Activated naive CD4-positive, alpha-beta T cell treated with anti-CD3 and anti-CD28 coated beads, Interleukin-2, amount 10 ng/mL, durations not matched to agents 7 days and 5 days (primary cell): ENCODE results near the gene KCNE4.

Experiments used
- CTCF ChIA-PET: fragments of 350-600 bp; sonication (Branson Sonifier 250); formaldehyde crosslinking; loops from one replicate; lab custom pipeline; 2021; ENCODE audit warnings: antibody characterized with exemption; lab: Charles Lee
- DNase-seq: peaks from one replicate; pipeline ENCODE4 v3.0.0-alpha.2; 2020
- H3K27ac Mint-ChIP-seq: one replicate; pipeline ENCODE4 v1.8.0; 2021; ENCODE audit warnings: mild to moderate bottlenecking, moderate library complexity, mixed read lengths
- H3K27me3 Mint-ChIP-seq: one replicate; pipeline ENCODE4 v1.8.0; 2021; ENCODE audit warnings: mild to moderate bottlenecking, mixed read lengths
- H3K36me3 Mint-ChIP-seq: one replicate; pipeline ENCODE4 v1.8.0; 2021; ENCODE audit warnings: mixed read lengths
- H3K4me1 Mint-ChIP-seq: one replicate; pipeline ENCODE4 v1.8.0; 2021; ENCODE audit warnings: mixed read lengths
- H3K4me3 Mint-ChIP-seq: one replicate; pipeline ENCODE4 v1.8.0; 2021; ENCODE audit warnings: mild to moderate bottlenecking, moderate library complexity, mixed read lengths
- H3K9me3 Mint-ChIP-seq: one replicate; pipeline ENCODE4 v1.8.0; 2021; ENCODE audit warnings: mixed read lengths

The KCNE4 gene

GRCh38 chr2:223032187-223033142, 19.5 kb upstream of the KCNE4 start:
- Mint-ChIP-seq H3K36me3 (no peaks in the 10 kb centered on the region), H3K4me3 (no peak overlapping the region), H3K9me3 (peaks cover 4% of the 10 kb centered on the region), H3K27ac (no peak overlapping the region), H3K27me3 (no peaks in the 10 kb centered on the region), H3K4me1 (no peaks in the 10 kb centered on the region)
- DNase-seq: no peak
- CTCF ChIA-PET: interaction anchor here (0.6 kb wide), 2 partner anchors 29 to 964 kb away, joined by 3 read pairs; no protein-coding TSS in a partner anchor

- no peaks in the 10 kb centered on the region for H3K36me3 Mint-ChIP-seq
- no peaks in the 10 kb centered on the region for H3K4me1 Mint-ChIP-seq
- no peak overlapping the region for H3K27ac Mint-ChIP-seq
- no peak for DNase-seq
- H3K27me3 Mint-ChIP-seq: no peaks in the 10 kb centered on the region
- H3K9me3 Mint-ChIP-seq: peaks cover 4% of the 10 kb centered on the region
- CTCF ChIA-PET: no interaction called here
- H3K4me3 Mint-ChIP-seq: no peak overlapping the region
Measured at GRCh38 chr2:223034221-223034975, 17.6 kb upstream of the KCNE4 start.

GRCh38 chr2:223036790-223037444, 15.1 kb upstream of the KCNE4 start:
- CTCF ChIA-PET: interaction anchor here (0.6 kb wide), 1 partner anchor 503 kb away, joined by 3 read pairs; no protein-coding TSS in a partner anchor
- no peak for DNase-seq
- Mint-ChIP-seq H3K27ac (no peak overlapping the region), H3K27me3 (no peaks in the 10 kb centered on the region), H3K4me3 (no peak overlapping the region), H3K36me3 (no peaks in the 10 kb centered on the region), H3K4me1 (no peaks in the 10 kb centered on the region), H3K9me3 (peaks cover 4% of the 10 kb centered on the region)

- DNase-seq: no peak
- CTCF ChIA-PET: interaction anchor here (0.6 kb wide), 1 partner anchor 503 kb away, joined by 3 read pairs; no protein-coding TSS in a partner anchor
- Mint-ChIP-seq H3K27ac (no peak overlapping the region), H3K9me3 (no peaks in the 10 kb centered on the region), H3K36me3 (no peaks in the 10 kb centered on the region), H3K4me1 (no peaks in the 10 kb centered on the region), H3K4me3 (no peak overlapping the region), H3K27me3 (no peaks in the 10 kb centered on the region)
Measured at GRCh38 chr2:223037445-223037800, 14.6 kb upstream of the KCNE4 start.

- H3K9me3 Mint-ChIP-seq: no peaks in the 10 kb centered on the region
- no peak overlapping the region for H3K4me3 Mint-ChIP-seq
- H3K4me1 Mint-ChIP-seq: no peaks in the 10 kb centered on the region
- no peak for DNase-seq
- H3K36me3 Mint-ChIP-seq: no peaks in the 10 kb centered on the region
- CTCF ChIA-PET: no interaction called here
- no peak overlapping the region for H3K27ac Mint-ChIP-seq
- no peaks in the 10 kb centered on the region for H3K27me3 Mint-ChIP-seq
Measured at GRCh38 chr2:223039618-223040017, 12.4 kb upstream of the KCNE4 start.

- no peaks in the 10 kb centered on the region for H3K4me1 Mint-ChIP-seq
- DNase-seq: no peak
- H3K36me3 Mint-ChIP-seq: no peaks in the 10 kb centered on the region
- CTCF ChIA-PET: no interaction called here
- H3K4me3 Mint-ChIP-seq: no peak overlapping the region
- H3K27me3 Mint-ChIP-seq: no peaks in the 10 kb centered on the region
- no peaks in the 10 kb centered on the region for H3K9me3 Mint-ChIP-seq
- no peak overlapping the region for H3K27ac Mint-ChIP-seq
Measured at GRCh38 chr2:223040527-223040926, 11.5 kb upstream of the KCNE4 start.

GRCh38 chr2:223041527-223042109, 10.4 kb upstream of the KCNE4 start:
- CTCF ChIA-PET: no interaction called here
- no peak overlapping the region for H3K4me3 Mint-ChIP-seq
- no peaks in the 10 kb centered on the region for H3K27me3 Mint-ChIP-seq
- no peak for DNase-seq
- no peaks in the 10 kb centered on the region for H3K9me3 Mint-ChIP-seq
- H3K4me1 Mint-ChIP-seq: no peaks in the 10 kb centered on the region
- no peak overlapping the region for H3K27ac Mint-ChIP-seq
- H3K36me3 Mint-ChIP-seq: no peaks in the 10 kb centered on the region

GRCh38 chr2:223042284-223042683, 9.7 kb upstream of the KCNE4 start:
- no peak for DNase-seq
- Mint-ChIP-seq H3K9me3 (no peaks in the 10 kb centered on the region), H3K27me3 (no peaks in the 10 kb centered on the region), H3K36me3 (no peaks in the 10 kb centered on the region), H3K4me3 (no peak overlapping the region), H3K4me1 (no peaks in the 10 kb centered on the region), H3K27ac (no peak overlapping the region)
- CTCF ChIA-PET: no interaction called here

- H3K4me1 Mint-ChIP-seq: no peaks in the 10 kb centered on the region
- H3K9me3 Mint-ChIP-seq: no peaks in the 10 kb centered on the region
- no peak overlapping the region for H3K27ac Mint-ChIP-seq
- CTCF ChIA-PET: interaction anchor here (0.6 kb wide), 1 partner anchor 95 kb away, joined by 3 read pairs; no protein-coding TSS in a partner anchor
- H3K36me3 Mint-ChIP-seq: no peaks in the 10 kb centered on the region
- DNase-seq: no peak
- no peaks in the 10 kb centered on the region for H3K27me3 Mint-ChIP-seq
- H3K4me3 Mint-ChIP-seq: no peak overlapping the region
Measured at GRCh38 chr2:223042704-223043118, 9.3 kb upstream of the KCNE4 start.

- Mint-ChIP-seq H3K27ac (no peak overlapping the region), H3K4me3 (no peak overlapping the region), H3K27me3 (no peaks in the 10 kb centered on the region), H3K4me1 (no peaks in the 10 kb centered on the region), H3K9me3 (no peaks in the 10 kb centered on the region), H3K36me3 (no peaks in the 10 kb centered on the region)
- CTCF ChIA-PET: interaction anchor here (0.6 kb wide), 1 partner anchor 95 kb away, joined by 3 read pairs; no protein-coding TSS in a partner anchor
- no peak for DNase-seq
Measured at GRCh38 chr2:223043164-223043941, 8.6 kb upstream of the KCNE4 start.

GRCh38 chr2:223044092-223044836, 7.7 kb upstream of the KCNE4 start:
- no peak for DNase-seq
- Mint-ChIP-seq H3K9me3 (no peaks in the 10 kb centered on the region), H3K4me1 (no peaks in the 10 kb centered on the region), H3K36me3 (no peaks in the 10 kb centered on the region), H3K27me3 (no peaks in the 10 kb centered on the region), H3K4me3 (no peak overlapping the region), H3K27ac (no peak overlapping the region)
- CTCF ChIA-PET: no interaction called here

- no peaks in the 10 kb centered on the region for H3K9me3 Mint-ChIP-seq
- H3K36me3 Mint-ChIP-seq: no peaks in the 10 kb centered on the region
- H3K4me1 Mint-ChIP-seq: no peaks in the 10 kb centered on the region
- CTCF ChIA-PET: no interaction called here
- no peaks in the 10 kb centered on the region for H3K27me3 Mint-ChIP-seq
- H3K27ac Mint-ChIP-seq: no peak overlapping the region
- no peak for DNase-seq
- H3K4me3 Mint-ChIP-seq: no peak overlapping the region
Measured at GRCh38 chr2:223044916-223045700, 6.9 kb upstream of the KCNE4 start.
